Heart left ventricle (tissue), 16 donors: ENCODE results near the gene COMMD7. TPM values are rescaled to one million over a fixed set of nuclear protein-coding genes. Genes with fewer than 3 reads are reported as not detected.

Source experiments
- ATAC-seq, 4 donors: fragments of 200-7000 bp; cut with Tn5 transposase; one replicate each; pipeline ENCODE4 v1.9.1; 2020 to 2022; ENCODE audit warnings: moderate library complexity in 4 of 4, mild to moderate bottlenecking in 3 of 4, moderate number of reproducible peaks in 1 of 4
- DNase-seq, 5 donors: peaks; one replicate each; pipeline ENCODE4 v3.0.0-alpha.2; 2020
- H3K27ac ChIP-seq, 12 donors: fragments of 200-600 bp; sonication (generic) in 4 of 12; one replicate each; pipeline versions ENCODE4 v1.5.0 to v1.8.0; 2016 to 2022; ENCODE audit warnings: mild to moderate bottlenecking in 2 of 12
- H3K27me3 ChIP-seq, 9 donors: fragments of 200-600 bp; sonication (generic) in 2 of 9; one replicate each; pipeline versions ENCODE4 v1.5.1 to v1.8.0; 2016 to 2022; ENCODE audit warnings: mild to moderate bottlenecking in 3 of 9
- H3K36me3 ChIP-seq, 9 donors: fragments of 200-600 bp; sonication (generic) in 2 of 9; one replicate each; pipeline versions ENCODE4 v1.5.0 to v1.8.0; 2018 to 2022; ENCODE audit warnings: mild to moderate bottlenecking in 2 of 9
- H3K4me1 ChIP-seq, 12 donors: fragments of 200-600 bp; sonication (generic) in 4 of 12; one replicate each; pipeline versions ENCODE4 v1.5.0 to v1.8.0; 2016 to 2022; ENCODE audit warnings: mild to moderate bottlenecking in 3 of 12
- H3K4me3 ChIP-seq, 12 donors: fragments of 200-600 bp; sonication (generic) in 4 of 12; one replicate each; pipeline versions ENCODE4 v1.5.0 to v1.8.0; 2017 to 2022; ENCODE audit warnings: mild to moderate bottlenecking in 9 of 12, moderate library complexity in 4 of 12
- H3K9me3 ChIP-seq, 12 donors: fragments of 200-600 bp; sonication (generic) in 4 of 12; one replicate each; pipeline versions ENCODE4 v1.5.0 to v1.8.0; 2016 to 2022; ENCODE audit warnings: mild to moderate bottlenecking in 1 of 12
- POLR2A ChIP-seq, 2 donors: fragments of 450-650 bp; IDR thresholded peaks; one replicate each; pipeline ENCODE4 v1.6.1; 2017; ENCODE audit warnings: antibody characterized with exemption in 2 of 2, mild to moderate bottlenecking in 2 of 2, moderate library complexity in 2 of 2
- WGBS, 4 donors: extraction: QIAGEN DNeasy Blood & Tissue Kit in 2 of 4; methylation state at CpG; one replicate each; pipeline versions ENCODE4 v1.1.5 to v1.1.7; 2013 to 2018; 5-methylcytosine and 5-hydroxymethylcytosine counted together
- intact Hi-C, 10 donors: fragments of 100-400 bp; cut with DNase I; formaldehyde crosslinking; loops; one replicate each; pipeline versions ENCODE4 v1.11.1 to v1.14.2; 2022
- polyA plus RNA-seq, 2 donors: library from polyadenylated mRNA; stranded (reverse); fragments of 200-250 nt; gene quantifications; one replicate each; pipeline ENCODE4 v1.2.3, GENCODE V29; 2013
- total RNA-seq, 9 donors: library from RNA; depleted of rRNA in 2 of 9; stranded (reverse); fragments of >200 nt in 2 of 9; fragmentation: NEBNext Ultra II Directional in 3 of 9; extraction: Animal tissue kit (Norgen Biotek cat#: 25700) in 3 of 9; gene quantifications; one replicate each; pipeline versions ENCODE4 v1.1.0 to v1.2.4, GENCODE V29; 2016 to 2023
- TF ChIP-seq, protein P1 (sequence below), 12 donors: fragments of 200-600 bp; sonication (generic) in 4 of 12; IDR thresholded peaks; one replicate each; pipeline versions ENCODE4 v1.5.0 to v1.8.0; 2018 to 2022; ENCODE audit warnings: antibody characterized with exemption in 12 of 12, mild to moderate bottlenecking in 5 of 12
- donor health status: ischemic (EF 13 %, LVEDD 7.1; RV severe dilation, severe dysfunction).
- donor health status: healthy with polysubstance abuse.
- donor health status: DM: no; HTN: yes; CAD: no.
- donor health status: DM: no; HTN: no; CAD: no.
- donor health status: ischemic (EF 25% LVEDD 6.9; RV normal size, moderate dysfunction).
- donor health status: ischemic (EF 25% LVEDD 5.7; RV mildly dilated, moderate dysfunction).
- donor health status: healthy.
- donor health status: DM: yes; HTN: yes; CAD: no.
- donor health status: ischemic (EF 35%, LVEDD 5.7; RV mildly dilated, moderate dysfunction).
- donor health status: nonischemic (EF 11% LVEDD 7.7; RV severe dilation, severe dysfunction).
- donor health status: DM: yes; HTN: yes; CAD: no.
- donor health status: PGD.
- donor health status: ischemic (EF 29% LVEDD 5.4; RV normal size, mild dysfunction).
- donor health status: nonischemic (EF 23%, LVEDD 6.1; RV moderate dilation, normal function).

Gene COMMD7
- total and polyA plus RNA-seq, 11 donors = 30.3 to 72.4 (median 43.7) TPM

GRCh38 chr20:32670773-32671455, 72.4 kb downstream of the COMMD7 start:
- Histone ChIP-seq H3K9me3 (no peaks in the 10 kb centered on the region), H3K4me3 (no peak overlapping the region), H3K27me3 (no peaks in the 10 kb centered on the region), H3K36me3 (no peaks in the 10 kb centered on the region), H3K27ac (no peak overlapping the region), H3K4me1 (peaks cover 0 to 30% (median under 1%) of the 10 kb centered on the region in 12 donors)
- DNase-seq (no peak), ATAC-seq (no peak)
- intact Hi-C loops = loop anchor here in 3 of 10 donors (5.0 kb wide), 2 partner anchors 91 to 106 kb away; partner anchors contain the start of gene DNMT3B (in 1 of the 3)
- TF ChIP-seq, protein P1, sequence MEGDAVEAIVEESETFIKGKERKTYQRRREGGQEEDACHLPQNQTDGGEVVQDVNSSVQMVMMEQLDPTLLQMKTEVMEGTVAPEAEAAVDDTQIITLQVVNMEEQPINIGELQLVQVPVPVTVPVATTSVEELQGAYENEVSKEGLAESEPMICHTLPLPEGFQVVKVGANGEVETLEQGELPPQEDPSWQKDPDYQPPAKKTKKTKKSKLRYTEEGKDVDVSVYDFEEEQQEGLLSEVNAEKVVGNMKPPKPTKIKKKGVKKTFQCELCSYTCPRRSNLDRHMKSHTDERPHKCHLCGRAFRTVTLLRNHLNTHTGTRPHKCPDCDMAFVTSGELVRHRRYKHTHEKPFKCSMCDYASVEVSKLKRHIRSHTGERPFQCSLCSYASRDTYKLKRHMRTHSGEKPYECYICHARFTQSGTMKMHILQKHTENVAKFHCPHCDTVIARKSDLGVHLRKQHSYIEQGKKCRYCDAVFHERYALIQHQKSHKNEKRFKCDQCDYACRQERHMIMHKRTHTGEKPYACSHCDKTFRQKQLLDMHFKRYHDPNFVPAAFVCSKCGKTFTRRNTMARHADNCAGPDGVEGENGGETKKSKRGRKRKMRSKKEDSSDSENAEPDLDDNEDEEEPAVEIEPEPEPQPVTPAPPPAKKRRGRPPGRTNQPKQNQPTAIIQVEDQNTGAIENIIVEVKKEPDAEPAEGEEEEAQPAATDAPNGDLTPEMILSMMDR (IDR thresholded peaks at IDR 0.05) = no peak
- TF ChIP-seq POLR2A (IDR thresholded peaks at IDR 0.05) = no peak
- WGBS, 4 donors = 89 to 100% (median 97%) methylated on average over 2 of the region's 2 CpGs

GRCh38 chr20:32667027-32667426, 76.2 kb downstream of the COMMD7 start:
- no peak for ATAC-seq
- 54 to 66% (median 58%) methylated on average over 5 of the region's 5 CpGs for WGBS, 4 donors
- Histone ChIP-seq H3K36me3 (no peaks in the 10 kb centered on the region), H3K27ac (no peak overlapping the region), H3K4me3 (no peak overlapping the region), H3K27me3 (no peaks in the 10 kb centered on the region), H3K4me1 (peaks cover 0 to 16% (median 12%) of the 10 kb centered on the region in 12 donors), H3K9me3 (no peaks in the 10 kb centered on the region)
- TF ChIP-seq POLR2A (IDR thresholded peaks at IDR 0.05) = no peak
- intact Hi-C loops = no loop called here
- no peak for DNase-seq

GRCh38 chr20:32664678-32665159, 78.5 kb downstream of the COMMD7 start:
- no peaks in the 10 kb centered on the region for H3K27me3 ChIP-seq
- ATAC-seq = peak; percentile 34 to 51 (median 42)
- H3K9me3 ChIP-seq = no peaks in the 10 kb centered on the region
- intact Hi-C loops = no loop called here
- 44 to 63% (median 59%) methylated on average over 5 to 9 of the region's 9 CpGs for WGBS, 4 donors
- H3K4me3 ChIP-seq = no peak overlapping the region
- peak in 1 of 5 donors; percentile 61 for DNase-seq
- TF ChIP-seq, protein P1 (IDR thresholded peaks at IDR 0.05) = no peak
- TF ChIP-seq POLR2A (IDR thresholded peaks at IDR 0.05) = no peak
- H3K4me1 ChIP-seq = peaks cover 0 to 16% (median 12%) of the 10 kb centered on the region in 12 donors
- peak overlapping the region in 9 of 12 donors; percentile 28 to 73 (median 55) for H3K27ac ChIP-seq
- H3K36me3 ChIP-seq = no peaks in the 10 kb centered on the region

DNA sequence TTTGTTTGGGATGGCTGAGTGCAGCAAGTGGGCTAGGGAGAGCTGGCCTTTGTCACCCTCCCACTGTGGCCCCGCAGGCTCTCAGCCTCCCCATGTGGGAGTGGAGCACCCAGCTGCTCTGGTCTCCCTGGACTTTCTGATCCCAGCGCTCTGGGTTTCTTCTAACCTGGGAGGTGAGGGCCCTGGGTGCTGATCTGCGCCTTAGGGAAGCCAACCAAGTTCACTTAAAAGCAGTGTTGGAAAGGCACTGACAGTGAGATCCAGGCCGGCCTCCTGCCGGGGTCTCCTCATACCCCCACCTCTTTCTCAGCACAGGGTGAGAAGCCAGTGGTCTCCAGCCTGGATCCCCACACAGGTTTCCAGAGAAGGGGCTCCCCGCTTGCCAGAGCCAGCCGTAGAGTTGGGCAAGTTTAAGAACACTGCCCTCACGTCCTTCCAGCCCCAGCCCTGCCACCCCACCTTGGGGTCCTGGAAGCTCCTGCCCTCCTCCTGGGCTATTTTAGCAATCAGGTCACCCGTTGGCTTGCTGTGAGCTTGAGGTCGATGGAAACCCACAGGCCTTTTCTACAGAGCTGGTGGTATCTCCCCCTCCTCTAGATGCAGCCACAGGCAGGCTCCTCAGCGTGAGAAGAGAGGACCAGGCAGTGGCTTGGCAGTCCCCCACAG, 79.1 kb downstream of the COMMD7 start:
- DNase-seq = no peak
- ATAC-seq = peak in 2 of 4 donors; percentile 12 to 20
- Histone ChIP-seq H3K27me3 (no peaks in the 10 kb centered on the region), H3K36me3 (no peaks in the 10 kb centered on the region), H3K27ac (peak overlapping the region in 2 of 12 donors; percentile 49 to 73), H3K4me3 (no peak overlapping the region), H3K4me1 (peaks cover 0 to 16% (median 12%) of the 10 kb centered on the region in 12 donors), H3K9me3 (no peaks in the 10 kb centered on the region)
- 89 to 97% (median 91%) methylated on average over 9 to 11 of the region's 11 CpGs for WGBS, 4 donors
- intact Hi-C loops = no loop called here
- TF ChIP-seq, protein P1 (IDR thresholded peaks at IDR 0.05) = no peak
- TF ChIP-seq POLR2A (IDR thresholded peaks at IDR 0.05) = no peak
